GM23338 (cell line): ENCODE measurements around the gene ITGA3. TPM values are rescaled to one million over a fixed set of nuclear protein-coding genes. Genes with fewer than 3 reads are reported as not detected.

Experiments
- ATAC-seq: fragments of 200-7000 bp; cut with Tn5 transposase; 3 replicates; pipeline ENCODE4 v1.9.1; 2020
- DNase-seq: peaks from one replicate; pipeline ENCODE4 v3.0.0-alpha.2; 2015; ENCODE audit warnings: low spot score
- H2AFZ ChIP-seq: fragments of 200-600 bp; sonication (generic); 2 replicates; pipeline ENCODE4 v1.8.0; 2016; ENCODE audit warnings: antibody characterized with exemption, mild to moderate bottlenecking, moderate library complexity
- H3F3A ChIP-seq: fragments of 200-600 bp; sonication (generic); replicated peaks from 2 replicates; pipeline ENCODE4 v1.8.0; 2017; ENCODE audit warnings: antibody characterized with exemption, mixed run types, low read depth
- H3K27ac ChIP-seq: fragments of 200-600 bp; sonication (generic); 2 replicates; pipeline ENCODE4 v1.6.1; 2016; ENCODE audit warnings: low read depth
- H3K27me3 ChIP-seq: fragments of 200-600 bp; sonication (generic); 2 replicates; pipeline ENCODE4 v1.8.0; 2016; ENCODE audit warnings: mild to moderate bottlenecking, mixed run types, moderate library complexity; ENCODE audit not compliant: insufficient read depth
- H3K36me3 ChIP-seq: fragments of 200-600 bp; sonication (generic); 2 replicates; pipeline ENCODE4 v1.8.0; 2016; ENCODE audit warnings: mild to moderate bottlenecking; ENCODE audit not compliant: insufficient read depth
- H3K4me1 ChIP-seq: fragments of 200-600 bp; sonication (generic); 2 replicates; pipeline ENCODE4 v1.8.0; 2016; ENCODE audit warnings: mild to moderate bottlenecking, moderate library complexity; ENCODE audit not compliant: insufficient read depth
- H3K4me2 ChIP-seq: fragments of 200-600 bp; sonication (generic); 2 replicates; pipeline ENCODE4 v1.7.1; 2017; ENCODE audit warnings: mixed run types
- H3K4me3 ChIP-seq: fragments of 200-600 bp; sonication (generic); 2 replicates; pipeline ENCODE4 v1.6.1; 2016; ENCODE audit warnings: mixed run types
- H3K79me2 ChIP-seq: fragments of 200-600 bp; sonication (generic); replicated peaks from 2 replicates; pipeline ENCODE4 v1.8.0; 2017; ENCODE audit warnings: mild to moderate bottlenecking; ENCODE audit not compliant: insufficient read depth
- H3K9me2 ChIP-seq: fragments of 200-600 bp; sonication (generic); 2 replicates; pipeline ENCODE4 v1.8.0; 2017; ENCODE audit not compliant: insufficient read depth
- H4K20me1 ChIP-seq: fragments of 200-600 bp; sonication (generic); replicated peaks from 2 replicates; pipeline ENCODE4 v1.8.0; 2017; ENCODE audit warnings: mild to moderate bottlenecking; ENCODE audit not compliant: insufficient read depth
- H3K27ac Mint-ChIP-seq: 2 replicates; pipeline ENCODE4 v1.8.0; 2020; ENCODE audit warnings: inconsistent platforms, mild to moderate bottlenecking, moderate library complexity, mixed read lengths
- H3K27me3 Mint-ChIP-seq: 3 replicates; pipeline ENCODE4 v1.8.0; 2022; ENCODE audit warnings: low read depth, mild to moderate bottlenecking, moderate library complexity, mixed read lengths, inconsistent platforms; ENCODE audit not compliant: insufficient read depth, poor library complexity
- H3K36me3 Mint-ChIP-seq: 3 replicates; pipeline ENCODE4 v1.8.0; 2021; ENCODE audit warnings: low read depth, mild to moderate bottlenecking, inconsistent platforms, moderate library complexity, mixed read lengths
- H3K4me1 Mint-ChIP-seq: 3 replicates; pipeline ENCODE4 v1.8.0; 2020; ENCODE audit warnings: mild to moderate bottlenecking, inconsistent platforms, mixed read lengths
- H3K4me3 Mint-ChIP-seq: 3 replicates; pipeline ENCODE4 v1.8.0; 2021; ENCODE audit warnings: moderate library complexity, mild to moderate bottlenecking, inconsistent platforms, mixed read lengths
- H3K9me3 Mint-ChIP-seq: 3 replicates; pipeline ENCODE4 v1.8.0; 2020; ENCODE audit warnings: moderate library complexity, mild to moderate bottlenecking, inconsistent platforms, mixed read lengths
- CREB1 ChIP-seq: fragments of 250-450 bp; sonication (Bioruptor Pico); IDR thresholded peaks from 2 replicates; pipeline ENCODE4 v1.5.0; 2020; ENCODE audit warnings: low read depth, mild to moderate bottlenecking, moderate library complexity
- CTCF ChIP-seq, 2 experiments: fragments of 200-600 bp in 1 of 2; sonication (generic) in 1 of 2; conservative IDR thresholded peaks; 2 replicates each; pipeline versions ENCODE4 v1.5.1 to v1.6.1; 2016 to 2017; ENCODE audit warnings: antibody characterized with exemption in 2 of 2, low read depth in 2 of 2, mild to moderate bottlenecking in 2 of 2, moderate library complexity in 1 of 2
- EZH2phosphoT487 ChIP-seq: fragments of 200-600 bp; sonication (generic); IDR thresholded peaks from one replicate; pipeline ENCODE4 v1.8.1; 2018; ENCODE audit warnings: antibody characterized with exemption; ENCODE audit not compliant: unreplicated experiment
- JUNB ChIP-seq: IDR thresholded peaks from one replicate; pipeline ENCODE4 v1.6.1; 2016; ENCODE audit warnings: antibody characterized with exemption; ENCODE audit not compliant: unreplicated experiment
- NANOG ChIP-seq: IDR thresholded peaks from 2 replicates; pipeline ENCODE4 v1.6.1; 2016; ENCODE audit warnings: antibody characterized with exemption, borderline replicate concordance
- POLR2AphosphoS5 ChIP-seq: IDR thresholded peaks from 2 replicates; pipeline ENCODE4 v1.6.1; 2016; ENCODE audit warnings: antibody characterized with exemption, low read depth
- STAT1 ChIP-seq: IDR thresholded peaks from one replicate; pipeline ENCODE4 v1.6.1; 2016; ENCODE audit warnings: antibody characterized with exemption; ENCODE audit not compliant: unreplicated experiment
- ZNF331 ChIP-seq: fragments of 250-450 bp; sonication (Bioruptor Pico); IDR thresholded peaks from 2 replicates; pipeline ENCODE4 v1.5.0; 2020; ENCODE audit warnings: low read depth, mild to moderate bottlenecking, moderate library complexity
- polyA plus RNA-seq: library from polyadenylated mRNA; unstranded; fragments of >200 nt; fragmentation: Nextera tagmentation; extraction: Ambion mirVana; gene quantifications from 2 replicates; pipeline ENCODE4 v1.2.1, GENCODE V29; 2016
- total RNA-seq: library from RNA; depleted of rRNA; stranded (reverse); fragments of >200 nt; shearing (Covaris generic); gene quantifications from 2 replicates; pipeline ENCODE4 v1.2.3, GENCODE V29; 2014
- TF ChIP-seq, protein P1 (sequence below): fragments of 250-450 bp; sonication (Bioruptor Pico); IDR thresholded peaks from 2 replicates; pipeline ENCODE4 v1.5.0; 2020; ENCODE audit warnings: mild to moderate bottlenecking, moderate library complexity
- TF ChIP-seq, protein P2 (sequence below): IDR thresholded peaks from one replicate; pipeline ENCODE4 v1.6.1; 2018; ENCODE audit warnings: antibody characterized with exemption; ENCODE audit not compliant: unreplicated experiment
- TF ChIP-seq, protein P3 (sequence below): IDR thresholded peaks from 2 replicates; pipeline ENCODE4 v1.6.1; 2016; ENCODE audit warnings: antibody characterized with exemption

Gene ITGA3
- total and polyA plus RNA-seq, 2 experiments from 2014 or later: 9.6 to 28.3 TPM

DNA sequence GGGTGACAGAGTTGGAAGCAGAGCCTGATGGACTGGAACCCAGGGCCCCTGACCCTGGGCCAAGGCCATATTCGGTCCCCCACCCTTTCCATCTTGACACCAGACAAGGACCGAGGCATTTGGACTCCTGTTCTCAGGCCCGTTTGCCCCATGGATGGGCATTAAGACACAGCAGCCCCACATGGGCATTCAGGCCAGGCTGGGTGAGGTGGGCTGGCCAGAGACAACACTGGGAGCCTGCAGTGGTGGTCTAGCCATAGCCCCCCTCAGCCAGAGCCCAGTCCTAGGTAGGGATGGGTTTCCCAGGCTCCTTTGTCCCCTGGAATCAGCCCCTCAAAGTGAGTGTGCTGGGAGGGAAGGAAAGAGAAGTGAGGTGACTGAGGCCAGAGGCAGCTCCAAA, 40.8 kb downstream of the ITGA3 start:
- Histone ChIP-seq H3K4me3 (no peak overlapping the region), H4K20me1 (no peaks in the 10 kb centered on the region), H3F3A (no peaks in the 10 kb centered on the region), H3K9me2 (no peaks in the 10 kb centered on the region), H3K79me2 (no peaks in the 10 kb centered on the region), H3K27me3 (no peaks in the 10 kb centered on the region), H3K4me2 (no peak overlapping the region), H3K36me3 (no peaks in the 10 kb centered on the region), H2AFZ (no peak overlapping the region), H3K27ac (no peak overlapping the region), H3K4me1 (peaks cover 12% of the 10 kb centered on the region; the same call in 1 of the 2 replicates)
- Mint-ChIP-seq H3K27me3 (peaks cover 14% of the 10 kb centered on the region), H3K4me3 (no peak overlapping the region; the same call in 2 of the 3 replicates), H3K9me3 (no peaks in the 10 kb centered on the region), H3K36me3 (peaks cover 2% of the 10 kb centered on the region; the same call in 1 of the 3 replicates), H3K4me1 (peaks cover 18% of the 10 kb centered on the region), H3K27ac (no peak overlapping the region)
- DNase-seq (no peak), ATAC-seq (no peak)
- no peak for TF ChIP-seq CTCF (conservative IDR thresholded peaks at IDR 0.05; ENCODE audit: low read depth in 2 of 2)
- TF ChIP-seq, protein P1, sequence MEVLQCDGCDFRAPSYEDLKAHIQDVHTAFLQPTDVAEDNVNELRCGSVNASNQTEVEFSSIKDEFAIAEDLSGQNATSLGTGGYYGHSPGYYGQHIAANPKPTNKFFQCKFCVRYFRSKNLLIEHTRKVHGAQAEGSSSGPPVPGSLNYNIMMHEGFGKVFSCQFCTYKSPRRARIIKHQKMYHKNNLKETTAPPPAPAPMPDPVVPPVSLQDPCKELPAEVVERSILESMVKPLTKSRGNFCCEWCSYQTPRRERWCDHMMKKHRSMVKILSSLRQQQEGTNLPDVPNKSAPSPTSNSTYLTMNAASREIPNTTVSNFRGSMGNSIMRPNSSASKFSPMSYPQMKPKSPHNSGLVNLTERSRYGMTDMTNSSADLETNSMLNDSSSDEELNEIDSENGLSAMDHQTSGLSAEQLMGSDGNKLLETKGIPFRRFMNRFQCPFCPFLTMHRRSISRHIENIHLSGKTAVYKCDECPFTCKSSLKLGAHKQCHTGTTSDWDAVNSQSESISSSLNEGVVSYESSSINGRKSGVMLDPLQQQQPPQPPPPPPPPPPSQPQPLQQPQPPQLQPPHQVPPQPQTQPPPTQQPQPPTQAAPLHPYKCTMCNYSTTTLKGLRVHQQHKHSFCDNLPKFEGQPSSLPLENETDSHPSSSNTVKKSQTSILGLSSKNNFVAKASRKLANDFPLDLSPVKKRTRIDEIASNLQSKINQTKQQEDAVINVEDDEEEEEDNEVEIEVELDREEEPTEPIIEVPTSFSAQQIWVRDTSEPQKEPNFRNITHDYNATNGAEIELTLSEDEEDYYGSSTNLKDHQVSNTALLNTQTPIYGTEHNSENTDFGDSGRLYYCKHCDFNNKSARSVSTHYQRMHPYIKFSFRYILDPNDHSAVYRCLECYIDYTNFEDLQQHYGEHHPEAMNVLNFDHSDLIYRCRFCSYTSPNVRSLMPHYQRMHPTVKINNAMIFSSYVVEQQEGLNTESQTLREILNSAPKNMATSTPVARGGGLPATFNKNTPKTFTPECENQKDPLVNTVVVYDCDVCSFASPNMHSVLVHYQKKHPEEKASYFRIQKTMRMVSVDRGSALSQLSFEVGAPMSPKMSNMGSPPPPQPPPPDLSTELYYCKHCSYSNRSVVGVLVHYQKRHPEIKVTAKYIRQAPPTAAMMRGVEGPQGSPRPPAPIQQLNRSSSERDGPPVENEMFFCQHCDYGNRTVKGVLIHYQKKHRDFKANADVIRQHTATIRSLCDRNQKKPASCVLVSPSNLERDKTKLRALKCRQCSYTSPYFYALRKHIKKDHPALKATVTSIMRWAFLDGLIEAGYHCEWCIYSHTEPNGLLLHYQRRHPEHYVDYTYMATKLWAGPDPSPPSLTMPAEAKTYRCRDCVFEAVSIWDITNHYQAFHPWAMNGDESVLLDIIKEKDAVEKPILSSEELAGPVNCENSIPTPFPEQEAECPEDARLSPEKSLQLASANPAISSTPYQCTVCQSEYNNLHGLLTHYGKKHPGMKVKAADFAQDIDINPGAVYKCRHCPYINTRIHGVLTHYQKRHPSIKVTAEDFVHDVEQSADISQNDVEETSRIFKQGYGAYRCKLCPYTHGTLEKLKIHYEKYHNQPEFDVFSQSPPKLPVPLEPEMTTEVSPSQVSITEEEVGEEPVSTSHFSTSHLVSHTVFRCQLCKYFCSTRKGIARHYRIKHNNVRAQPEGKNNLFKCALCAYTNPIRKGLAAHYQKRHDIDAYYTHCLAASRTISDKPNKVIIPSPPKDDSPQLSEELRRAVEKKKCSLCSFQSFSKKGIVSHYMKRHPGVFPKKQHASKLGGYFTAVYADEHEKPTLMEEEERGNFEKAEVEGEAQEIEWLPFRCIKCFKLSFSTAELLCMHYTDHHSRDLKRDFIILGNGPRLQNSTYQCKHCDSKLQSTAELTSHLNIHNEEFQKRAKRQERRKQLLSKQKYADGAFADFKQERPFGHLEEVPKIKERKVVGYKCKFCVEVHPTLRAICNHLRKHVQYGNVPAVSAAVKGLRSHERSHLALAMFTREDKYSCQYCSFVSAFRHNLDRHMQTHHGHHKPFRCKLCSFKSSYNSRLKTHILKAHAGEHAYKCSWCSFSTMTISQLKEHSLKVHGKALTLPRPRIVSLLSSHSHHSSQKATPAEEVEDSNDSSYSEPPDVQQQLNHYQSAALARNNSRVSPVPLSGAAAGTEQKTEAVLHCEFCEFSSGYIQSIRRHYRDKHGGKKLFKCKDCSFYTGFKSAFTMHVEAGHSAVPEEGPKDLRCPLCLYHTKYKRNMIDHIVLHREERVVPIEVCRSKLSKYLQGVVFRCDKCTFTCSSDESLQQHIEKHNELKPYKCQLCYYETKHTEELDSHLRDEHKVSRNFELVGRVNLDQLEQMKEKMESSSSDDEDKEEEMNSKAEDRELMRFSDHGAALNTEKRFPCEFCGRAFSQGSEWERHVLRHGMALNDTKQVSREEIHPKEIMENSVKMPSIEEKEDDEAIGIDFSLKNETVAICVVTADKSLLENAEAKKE (CRISPR knock-in tag): no peak
- no peak for TF ChIP-seq NANOG
- no peak for TF ChIP-seq POLR2AphosphoS5
- no peak for TF ChIP-seq ZNF331 (CRISPR knock-in tag)
- no peak for TF ChIP-seq JUNB
- no peak for TF ChIP-seq EZH2phosphoT487
- TF ChIP-seq, protein P2, sequence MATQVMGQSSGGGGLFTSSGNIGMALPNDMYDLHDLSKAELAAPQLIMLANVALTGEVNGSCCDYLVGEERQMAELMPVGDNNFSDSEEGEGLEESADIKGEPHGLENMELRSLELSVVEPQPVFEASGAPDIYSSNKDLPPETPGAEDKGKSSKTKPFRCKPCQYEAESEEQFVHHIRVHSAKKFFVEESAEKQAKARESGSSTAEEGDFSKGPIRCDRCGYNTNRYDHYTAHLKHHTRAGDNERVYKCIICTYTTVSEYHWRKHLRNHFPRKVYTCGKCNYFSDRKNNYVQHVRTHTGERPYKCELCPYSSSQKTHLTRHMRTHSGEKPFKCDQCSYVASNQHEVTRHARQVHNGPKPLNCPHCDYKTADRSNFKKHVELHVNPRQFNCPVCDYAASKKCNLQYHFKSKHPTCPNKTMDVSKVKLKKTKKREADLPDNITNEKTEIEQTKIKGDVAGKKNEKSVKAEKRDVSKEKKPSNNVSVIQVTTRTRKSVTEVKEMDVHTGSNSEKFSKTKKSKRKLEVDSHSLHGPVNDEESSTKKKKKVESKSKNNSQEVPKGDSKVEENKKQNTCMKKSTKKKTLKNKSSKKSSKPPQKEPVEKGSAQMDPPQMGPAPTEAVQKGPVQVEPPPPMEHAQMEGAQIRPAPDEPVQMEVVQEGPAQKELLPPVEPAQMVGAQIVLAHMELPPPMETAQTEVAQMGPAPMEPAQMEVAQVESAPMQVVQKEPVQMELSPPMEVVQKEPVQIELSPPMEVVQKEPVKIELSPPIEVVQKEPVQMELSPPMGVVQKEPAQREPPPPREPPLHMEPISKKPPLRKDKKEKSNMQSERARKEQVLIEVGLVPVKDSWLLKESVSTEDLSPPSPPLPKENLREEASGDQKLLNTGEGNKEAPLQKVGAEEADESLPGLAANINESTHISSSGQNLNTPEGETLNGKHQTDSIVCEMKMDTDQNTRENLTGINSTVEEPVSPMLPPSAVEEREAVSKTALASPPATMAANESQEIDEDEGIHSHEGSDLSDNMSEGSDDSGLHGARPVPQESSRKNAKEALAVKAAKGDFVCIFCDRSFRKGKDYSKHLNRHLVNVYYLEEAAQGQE: no peak
- TF ChIP-seq CREB1 (CRISPR knock-in tag): no peak
- TF ChIP-seq, protein P3, sequence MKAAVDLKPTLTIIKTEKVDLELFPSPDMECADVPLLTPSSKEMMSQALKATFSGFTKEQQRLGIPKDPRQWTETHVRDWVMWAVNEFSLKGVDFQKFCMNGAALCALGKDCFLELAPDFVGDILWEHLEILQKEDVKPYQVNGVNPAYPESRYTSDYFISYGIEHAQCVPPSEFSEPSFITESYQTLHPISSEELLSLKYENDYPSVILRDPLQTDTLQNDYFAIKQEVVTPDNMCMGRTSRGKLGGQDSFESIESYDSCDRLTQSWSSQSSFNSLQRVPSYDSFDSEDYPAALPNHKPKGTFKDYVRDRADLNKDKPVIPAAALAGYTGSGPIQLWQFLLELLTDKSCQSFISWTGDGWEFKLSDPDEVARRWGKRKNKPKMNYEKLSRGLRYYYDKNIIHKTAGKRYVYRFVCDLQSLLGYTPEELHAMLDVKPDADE: no peak
- no peak for TF ChIP-seq STAT1
